Stimulated activated CD4-positive, alpha-beta T cell treated with anti-CD3 and anti-CD28 coated beads, TNF-alpha, amount 100 ng/mL, for 48 hours (primary cell): Measurements from ENCODE around the gene RNF225.
A peak's percentile ranks its signal among the peaks of the same experiment; 100 is the strongest.
"Not testable (repeated sequence)": the region's sequence is repeated elsewhere in the genome, so short reads cannot be mapped to it uniquely, and the experiment has no call there.

Experiments used
- DNase-seq, 3 donors: peaks; one replicate each; pipeline ENCODE4 v3.0.0-alpha.2; 2020; ENCODE audit warnings: low read depth in 3 of 3

The RNF225 gene

GRCh38 chr19:58387338-58388174, 7.9 kb upstream of the RNF225 start:
- no peak for DNase-seq

- DNase-seq, result no peak
These were observed 7.3 kb upstream of the RNF225 start for GRCh38 chr19:58388175-58388526.

GRCh38 chr19:58392945-58393724, 2.3 kb upstream of the RNF225 start:
- DNase-seq, result no peak

- no peak for DNase-seq
These were observed 1.8 kb upstream of the RNF225 start for GRCh38 chr19:58393725-58394033.

GRCh38 chr19:58394821-58395219, 636 bp upstream of the RNF225 start:
- no peak for DNase-seq

GRCh38 chr19:58395979-58396627, 647 bp downstream of the RNF225 start:
- no peak for DNase-seq

- no peak for DNase-seq
These were observed 1.5 kb downstream of the RNF225 start for GRCh38 chr19:58396691-58397532.

GRCh38 chr19:58397533-58398037, 2.1 kb downstream of the RNF225 start:
- no peak for DNase-seq

DNA sequence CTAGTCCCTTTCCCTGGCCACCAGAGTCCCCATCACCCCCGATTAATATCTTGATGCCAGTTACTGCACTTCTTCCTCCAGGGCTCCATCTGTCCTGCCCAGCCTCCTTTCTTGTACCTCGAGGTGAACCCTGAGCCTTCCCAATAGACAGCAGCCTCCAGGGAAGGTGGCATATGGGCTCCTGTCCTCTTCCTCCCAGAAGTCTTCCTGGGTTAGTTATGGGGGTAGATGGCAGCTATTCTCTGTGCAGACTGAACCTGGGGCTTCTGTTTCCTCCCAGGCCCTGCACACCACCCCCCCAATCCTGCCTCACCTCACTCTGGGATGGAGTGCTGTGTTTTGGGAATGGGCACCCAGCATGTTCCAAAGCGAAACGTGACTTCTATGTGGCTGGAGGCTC, 2.6 kb downstream of the RNF225 start:
- DNase-seq, result no peak

DNA sequence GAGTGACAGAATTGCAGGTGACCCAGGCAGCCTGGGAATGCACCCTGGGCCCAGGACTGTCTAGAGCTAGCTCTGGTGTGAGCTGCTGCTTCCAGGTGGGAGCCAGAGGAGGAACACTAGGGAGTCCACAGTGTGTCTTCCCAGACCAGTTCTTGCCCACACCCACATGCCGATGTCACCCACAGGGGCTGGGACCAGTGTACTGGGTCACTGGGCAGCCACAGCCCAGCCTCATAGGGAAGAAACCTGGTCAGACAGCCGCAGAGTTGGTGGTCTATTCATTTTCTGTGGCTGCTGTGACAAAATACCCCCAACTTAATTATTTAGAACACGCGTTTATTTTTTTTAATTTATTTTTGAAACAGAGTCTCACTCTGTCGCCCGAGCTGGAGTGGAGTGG, 3.1 kb downstream of the RNF225 start:
- no peak for DNase-seq

DNA sequence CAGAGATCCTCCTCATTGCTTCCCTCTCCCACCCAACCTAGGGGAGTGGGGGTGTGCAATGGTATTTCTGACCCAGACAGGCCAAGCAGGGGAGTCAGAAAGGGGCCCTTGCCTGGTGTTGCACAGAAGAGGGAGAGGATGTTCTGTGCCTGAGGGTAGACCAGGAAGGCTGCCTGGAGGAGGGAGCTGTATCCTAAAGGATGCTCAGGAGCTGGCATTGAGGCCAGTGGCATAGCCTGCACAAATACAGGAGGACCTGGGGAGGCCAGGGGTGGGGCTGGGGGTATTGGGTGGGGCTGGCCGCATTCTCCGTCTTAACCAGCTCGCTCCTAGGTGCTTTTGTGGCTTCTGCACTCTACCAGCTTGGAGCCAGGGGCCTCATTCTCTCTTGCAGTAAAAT, 4.4 kb downstream of the RNF225 start:
- no peak for DNase-seq

DNA sequence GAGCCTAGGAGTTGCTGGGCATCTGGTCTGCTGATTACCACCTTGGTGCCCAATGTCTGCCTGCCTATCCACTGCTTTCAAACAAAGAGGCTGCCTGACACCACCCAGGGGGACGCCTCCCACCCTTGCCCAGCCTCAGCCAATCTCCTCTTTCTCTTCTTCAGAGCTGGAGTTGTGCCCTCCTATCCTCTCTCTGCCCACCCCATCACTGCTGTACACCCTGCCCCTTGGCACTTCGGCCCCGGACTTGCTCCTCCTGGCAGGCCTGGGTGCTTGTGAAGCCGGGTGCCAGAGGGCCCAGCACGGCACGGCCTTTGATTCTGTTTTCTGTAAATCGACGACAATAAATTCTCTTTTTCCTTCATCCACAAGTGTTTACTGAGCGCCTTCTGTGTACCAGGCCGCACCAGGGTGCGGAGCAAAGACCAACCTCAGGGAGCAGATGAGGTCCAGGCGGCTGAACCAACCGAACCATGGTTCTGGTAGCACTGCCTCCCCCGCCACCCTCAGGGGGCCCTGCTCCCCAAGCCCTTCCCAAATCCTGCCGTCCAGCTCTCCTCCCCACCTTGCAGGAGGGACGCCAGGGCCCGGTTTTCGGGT, 5.0 kb downstream of the RNF225 start:
- no peak for DNase-seq

DNA sequence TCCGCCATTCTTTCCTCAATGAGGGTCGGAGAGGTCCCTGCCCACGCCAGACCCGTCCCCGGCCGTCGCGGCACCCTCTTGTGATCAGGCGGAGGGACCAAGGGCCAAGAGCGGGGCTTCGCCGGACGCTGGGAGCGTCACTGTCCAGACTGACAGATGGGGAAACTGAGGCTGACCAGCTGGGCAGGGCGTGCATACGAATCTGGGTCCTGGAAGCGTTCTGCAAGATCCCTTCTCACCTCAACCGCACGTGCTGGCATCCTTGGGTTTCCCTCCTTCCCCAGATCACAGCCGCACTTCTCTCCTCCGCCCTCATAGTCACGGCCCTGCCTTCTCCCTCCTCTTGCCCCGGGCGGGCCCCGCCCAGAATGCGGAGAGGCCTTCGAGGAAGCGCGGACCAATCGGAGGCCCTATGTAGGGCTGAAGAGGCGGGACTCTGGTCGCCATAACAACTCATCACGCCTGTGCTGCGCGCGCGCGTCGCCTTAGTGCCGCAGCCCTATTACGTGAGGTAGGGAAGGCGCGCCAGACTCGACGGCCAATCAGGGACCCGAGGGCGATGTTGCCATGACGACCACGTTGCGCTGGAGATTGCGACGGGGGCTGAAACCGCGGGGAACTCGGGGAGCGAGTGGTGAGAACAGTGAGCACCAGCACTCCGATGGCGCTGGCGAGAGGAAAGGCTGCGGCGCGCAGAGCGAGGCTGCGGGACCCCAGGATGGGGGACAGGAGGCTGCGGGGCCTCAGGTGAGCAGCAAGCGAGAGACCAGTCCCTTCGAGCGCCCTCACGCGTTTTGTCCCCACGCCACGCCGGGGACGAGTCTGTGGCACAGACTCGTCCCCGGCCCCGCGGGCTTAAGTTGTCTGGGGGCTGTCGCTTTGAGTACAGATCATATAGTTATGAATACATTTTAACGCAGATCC, 5.7 kb downstream of the RNF225 start:
- peak; percentile 96 to 99 (median 98) for DNase-seq

DNA sequence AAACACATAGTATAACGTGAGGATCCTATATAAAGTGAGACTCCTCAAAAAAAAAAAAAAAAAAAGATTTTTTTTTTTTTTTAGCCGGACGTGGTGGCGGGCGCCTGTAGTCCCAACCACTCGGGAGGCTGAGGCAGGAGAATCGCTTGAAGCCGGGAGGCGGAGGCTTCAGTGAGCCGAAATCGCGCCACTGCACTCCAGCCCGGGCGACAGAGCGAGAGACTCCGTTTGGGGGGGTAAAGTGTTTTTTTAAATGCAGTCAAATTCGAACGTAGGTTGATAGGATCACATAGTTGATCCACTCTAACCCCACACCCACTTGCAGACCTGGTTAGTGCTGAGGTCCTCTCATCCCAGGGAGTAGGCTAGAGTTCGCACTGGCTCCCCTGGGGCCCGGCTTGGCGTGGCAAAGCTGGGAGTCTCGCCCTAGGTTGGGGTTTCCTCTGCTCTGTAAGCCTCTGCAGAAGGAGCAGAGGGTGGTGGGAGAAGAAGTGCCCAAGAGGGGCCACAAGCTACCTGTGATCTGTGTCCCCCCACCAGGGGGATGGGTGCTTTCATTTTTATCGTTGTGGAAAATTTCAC, 6.5 kb downstream of the RNF225 start:
- DNase-seq, result no peak

DNA sequence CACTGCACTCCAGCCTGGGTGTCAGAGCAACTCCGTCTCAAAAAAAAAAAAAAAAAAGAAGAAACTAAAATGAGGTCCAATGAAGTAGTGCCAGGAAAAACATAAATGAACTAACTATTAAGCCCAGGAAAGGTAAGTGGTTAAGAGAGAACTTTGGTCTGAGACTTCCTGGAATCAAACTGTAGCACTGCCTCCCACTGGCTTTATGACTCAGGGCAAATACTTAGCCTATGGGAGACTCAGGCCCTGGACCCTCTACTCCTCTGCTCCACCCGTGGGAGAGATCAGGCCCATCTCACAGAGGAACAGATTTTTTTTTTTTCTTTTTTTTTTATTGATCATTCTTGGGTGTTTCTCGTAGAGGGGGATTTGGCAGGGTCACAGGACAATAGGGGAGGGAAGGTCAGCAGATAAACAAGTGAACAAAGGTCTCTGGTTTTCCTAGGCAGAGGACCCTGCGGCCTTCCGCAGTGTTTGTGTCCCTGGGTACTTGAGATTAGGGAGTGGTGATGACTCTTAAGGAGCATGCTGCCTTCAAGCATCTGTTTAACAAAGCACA, 8.5 kb downstream of the RNF225 start:
- not testable (repeated sequence) for DNase-seq

DNA sequence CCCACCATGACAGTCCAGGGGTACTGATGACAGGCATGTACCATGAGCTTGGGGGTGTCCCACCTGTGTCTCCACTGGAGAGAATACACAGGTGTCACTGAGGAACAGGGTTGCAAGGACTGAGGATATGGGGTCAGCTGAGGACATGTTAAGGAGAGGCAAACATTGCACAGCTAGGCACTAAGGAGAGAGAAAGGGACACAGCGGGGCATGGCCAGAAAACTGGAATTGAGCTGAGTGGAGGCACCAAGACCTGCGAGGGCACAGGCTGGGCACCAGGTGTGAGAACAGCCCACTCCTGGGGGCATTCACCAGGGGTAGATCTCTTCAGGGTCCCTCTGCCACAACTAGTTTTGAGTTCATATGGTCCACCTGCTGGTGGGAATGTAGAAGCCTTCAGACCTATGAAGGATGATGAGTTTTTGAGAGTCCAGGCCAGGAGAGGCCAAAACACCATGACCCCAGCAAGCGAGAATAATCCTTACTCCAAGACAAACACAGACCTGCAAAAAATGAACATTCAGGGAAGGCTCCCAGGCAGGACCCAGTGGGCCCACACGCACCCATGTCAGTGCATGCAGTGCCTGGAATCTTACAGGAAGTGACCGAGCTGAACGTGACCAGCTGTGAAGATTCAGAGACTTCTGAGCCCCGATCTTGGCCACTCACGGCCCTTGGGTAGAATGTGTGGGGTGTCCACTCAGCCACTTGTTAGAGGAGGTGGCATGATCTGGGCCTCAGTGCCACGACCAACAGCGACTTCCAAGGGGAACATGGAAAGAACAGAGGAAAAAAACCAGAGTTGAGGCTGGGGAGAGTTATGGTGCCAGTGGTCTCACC, 11.6 kb downstream of the RNF225 start:
- DNase-seq, result no peak

DNA sequence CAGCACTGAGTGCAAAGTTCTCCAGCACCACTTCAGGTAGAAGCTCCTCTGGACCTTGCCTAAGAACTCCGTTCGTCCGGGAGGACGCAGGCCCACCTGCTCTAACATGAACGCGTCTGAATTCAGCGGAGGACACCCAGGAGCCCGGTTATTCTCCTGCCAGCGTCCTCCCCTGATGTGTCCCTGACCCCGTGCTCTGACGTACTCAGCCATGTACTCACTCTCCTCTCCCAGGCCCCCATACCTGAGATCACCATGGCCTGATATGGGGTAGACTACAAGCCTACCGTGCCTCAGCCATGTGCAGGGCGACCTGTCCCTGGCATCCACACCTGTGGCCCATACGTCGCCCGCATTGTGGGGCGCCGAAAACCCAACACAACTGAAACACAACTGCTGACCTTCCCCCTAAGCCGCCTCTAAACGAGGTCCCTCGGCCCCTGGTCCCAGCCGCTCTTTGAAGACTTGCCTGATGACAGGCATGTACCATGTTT, 12.2 kb downstream of the RNF225 start:
- no peak for DNase-seq
